IMR-90 (cell line): ENCODE data around the gene MIA2. TPM values are rescaled to one million over a fixed set of nuclear protein-coding genes. Genes with fewer than 3 reads are reported as not detected.
A peak's percentile ranks its signal among the peaks of the same experiment; 100 is the strongest.

Experiments used
- ATAC-seq: fragments of 200-7000 bp; cut with Tn5 transposase; 2 replicates; pipeline ENCODE4 v1.9.1; 2020; ENCODE audit warnings: low read depth, mild to moderate bottlenecking, moderate library complexity
- BruUV-seq: library from RNA; stranded (reverse); fragments of 400-500 nt; replicated peaks from 2 replicates; lab custom pipeline; 2021; lab: Mats Ljungman, UMichigan
- CTCF ChIA-PET: fragments of 300-600 bp; formaldehyde crosslinking; extraction: SDS; loops from one replicate; lab custom pipeline; 2021; ENCODE audit warnings: antibody characterized with exemption; lab: Yijun Ruan, JAX
- POLR2A ChIA-PET: fragments of 300-600 bp; sonication (Branson Sonifier 250); formaldehyde crosslinking; loops from one replicate; lab custom pipeline; 2022; ENCODE audit warnings: antibody characterized with exemption; ENCODE audit not compliant: unreplicated experiment; lab: Charles Lee
- DNase-seq: peaks from one replicate; pipeline ENCODE4 v3.0.0; 2013
- H2AFZ ChIP-seq: replicated peaks from 2 replicates; pipeline ENCODE3; 2013; ENCODE audit warnings: low read length, mild to moderate bottlenecking; ENCODE audit not compliant: poor library complexity
- H2AK5ac ChIP-seq: 2 replicates; pipeline ENCODE4 v1.6.1; 2013; ENCODE audit warnings: low read depth, low read length, inconsistent platforms
- H2AK9ac ChIP-seq: replicated peaks from 2 replicates; pipeline ENCODE3; 2013; ENCODE audit warnings: mild to moderate bottlenecking, low read depth, low read length, moderate library complexity; ENCODE audit not compliant: poor library complexity
- H2BK120ac ChIP-seq: 2 replicates; pipeline ENCODE4 v1.6.1; 2013; ENCODE audit warnings: low read depth, low read length, inconsistent platforms
- H2BK15ac ChIP-seq: 3 replicates; pipeline ENCODE4 v1.6.1; 2013; ENCODE audit warnings: low read depth, low read length, inconsistent platforms
- H2BK20ac ChIP-seq: 2 replicates; pipeline ENCODE4 v1.6.1; 2013; ENCODE audit warnings: low read depth, mild to moderate bottlenecking, inconsistent platforms, low read length, moderate library complexity
- H2BK5ac ChIP-seq: 2 replicates; pipeline ENCODE4 v1.6.1; 2013; ENCODE audit warnings: mild to moderate bottlenecking, low read depth, low read length, inconsistent platforms; ENCODE audit not compliant: poor library complexity, severe bottlenecking
- H3K14ac ChIP-seq: replicated peaks from 2 replicates; pipeline ENCODE4 v1.6.1; 2013; ENCODE audit warnings: low read depth, low read length, inconsistent platforms
- H3K18ac ChIP-seq: 2 replicates; pipeline ENCODE4 v1.6.1; 2013; ENCODE audit warnings: low read depth, low read length, control low read depth
- H3K23ac ChIP-seq: 2 replicates; pipeline ENCODE4 v1.6.1; 2013; ENCODE audit warnings: low read depth, low read length, inconsistent platforms
- H3K27ac ChIP-seq: 2 replicates; pipeline ENCODE4 v1.5.1; 2013; ENCODE audit warnings: mild to moderate bottlenecking, control low read depth, low read length; ENCODE audit not compliant: insufficient read depth
- H3K27me3 ChIP-seq: 2 replicates; pipeline ENCODE4 v1.6.1; 2013; ENCODE audit warnings: low read length; ENCODE audit not compliant: control insufficient read depth, insufficient read depth
- H3K36me3 ChIP-seq: 2 replicates; pipeline ENCODE4 v1.6.1; 2013; ENCODE audit warnings: low read length, mixed read lengths; ENCODE audit not compliant: control insufficient read depth, insufficient read depth
- H3K4ac ChIP-seq: 2 replicates; pipeline ENCODE4 v1.6.1; 2013; ENCODE audit warnings: low read depth, low read length, inconsistent platforms
- H3K4me1 ChIP-seq: 2 replicates; pipeline ENCODE4 v1.6.1; 2013; ENCODE audit warnings: low read length, mixed read lengths; ENCODE audit not compliant: control insufficient read depth, insufficient read depth
- H3K4me2 ChIP-seq: 2 replicates; pipeline ENCODE4 v1.6.1; 2013; ENCODE audit warnings: low read depth, mild to moderate bottlenecking, control low read depth, low read length, moderate library complexity
- H3K4me3 ChIP-seq: 2 replicates; pipeline ENCODE4 v1.5.1; 2013; ENCODE audit warnings: low read depth, mild to moderate bottlenecking, control low read depth, low read length, moderate library complexity; ENCODE audit not compliant: insufficient read depth
- H3K56ac ChIP-seq: 2 replicates; pipeline ENCODE4 v1.6.1; 2013; ENCODE audit warnings: low read length, inconsistent platforms; ENCODE audit not compliant: insufficient read depth; ENCODE audit errors: extremely low read depth
- H3K79me1 ChIP-seq, 2 experiments: 2 replicates each; pipeline ENCODE4 v1.6.1; 2013; ENCODE audit warnings: low read length in 2 of 2, inconsistent platforms in 1 of 2, low read depth in 1 of 2
- H3K9ac ChIP-seq: 2 replicates; pipeline ENCODE4 v1.6.1; 2013; ENCODE audit warnings: low read depth, low read length, control low read depth
- H3K9me1 ChIP-seq: 2 replicates; pipeline ENCODE4 v1.6.1; 2013; ENCODE audit warnings: low read length, inconsistent platforms; ENCODE audit not compliant: insufficient read depth
- H3K9me3 ChIP-seq: 2 replicates; pipeline ENCODE4 v1.6.1; 2013; ENCODE audit warnings: low read length; ENCODE audit not compliant: control insufficient read depth, insufficient read depth
- H4K20me1 ChIP-seq: 2 replicates; pipeline ENCODE4 v1.6.1; 2013; ENCODE audit warnings: low read length, inconsistent platforms; ENCODE audit not compliant: insufficient read depth
- H4K5ac ChIP-seq: 2 replicates; pipeline ENCODE4 v1.6.1; 2013; ENCODE audit warnings: mild to moderate bottlenecking, low read depth, low read length, control low read depth
- H4K8ac ChIP-seq, 2 experiments: 2 replicates each; pipeline ENCODE4 v1.6.1; 2013; ENCODE audit warnings: low read depth in 2 of 2, low read length in 2 of 2, control low read depth in 1 of 2, inconsistent platforms in 1 of 2
- H4K91ac ChIP-seq: 2 replicates; pipeline ENCODE4 v1.6.1; 2013; ENCODE audit warnings: low read depth, low read length, inconsistent platforms; ENCODE audit not compliant: insufficient read depth
- CEBPB ChIP-seq: IDR thresholded peaks from 2 replicates; pipeline ENCODE4 v1.6.1; 2012; ENCODE audit warnings: low read depth, low read length, improper control_type of control experiment
- CTCF ChIP-seq: conservative IDR thresholded peaks from 2 replicates; pipeline ENCODE4 v1.5.1; 2012; ENCODE audit warnings: mild to moderate bottlenecking, low read depth, low read length, improper control_type of control experiment
- ELK1 ChIP-seq: fragments of 150-350 bp; IDR thresholded peaks from 2 replicates; pipeline ENCODE4 v1.6.1; 2016; ENCODE audit warnings: low read depth, mild to moderate bottlenecking, low read length, moderate library complexity, borderline replicate concordance
- NFE2L2 ChIP-seq: fragments of 150-350 bp; IDR thresholded peaks from 2 replicates; pipeline ENCODE4 v1.6.1; 2016; ENCODE audit warnings: low read depth, mild to moderate bottlenecking, low read length
- SMC3 ChIP-seq: fragments of 150-350 bp; IDR thresholded peaks from 2 replicates; pipeline ENCODE4 v1.6.1; 2016; ENCODE audit warnings: low read depth, mild to moderate bottlenecking, antibody characterized with exemption, low read length, moderate library complexity
- WGBS, 2 experiments: methylation state at CpG; one replicate each; pipeline versions ENCODE4 v1.1.5 to v1.1.7; 2013; ENCODE audit warnings: missing lambda C conversion rate in 2 of 2; ENCODE audit not compliant: insufficient read length in 1 of 2; ENCODE audit errors: extremely low coverage in 2 of 2; 5-methylcytosine and 5-hydroxymethylcytosine counted together
- dilution Hi-C: fragments of 300-500 bp; cut with HindIII; formaldehyde crosslinking; loops from one replicate; pipeline ENCODE4 v1.14.3; 2018; ENCODE audit warnings: low sequenced_read_pairs; ENCODE audit not compliant: unreplicated experiment
- in situ Hi-C: fragments of 300-500 bp; cut with MboI; formaldehyde crosslinking; loops from 3 replicates; pipeline ENCODE4 v1.14.3; 2019; ENCODE audit warnings: low sequenced_read_pairs, inconsistent platforms, mixed read lengths
- intact Hi-C: fragments of 100-400 bp; cut with micrococcal nuclease; formaldehyde crosslinking; loops from 2 replicates; pipeline ENCODE4 v1.10.0; 2022
- polyA plus RNA-seq, 3 experiments: library from polyadenylated mRNA; depleted of rRNA; stranded (reverse); fragments of >200 nt; gene quantifications; 2 replicates each; pipeline ENCODE4 v1.2.3, GENCODE V29; 2012; ENCODE audit warnings: low replicate concordance in 1 of 3
- total RNA-seq: library from RNA; depleted of rRNA; stranded (reverse); fragments of >200 nt; gene quantifications from 2 replicates; pipeline ENCODE4 v1.2.3, GENCODE V29; 2012

Gene MIA2
- total and polyA plus RNA-seq, 2 of the 4 experiments (the other 2 are of a cell fraction) = 3.9 to 6.8 TPM

- Histone ChIP-seq H3K79me1 (peaks cover 0 to 4% of the 10 kb centered on the region in 2 experiments; a peak in 1 of 4 replicates), H3K56ac (no peak overlapping the region), H2BK120ac (no peak overlapping the region), H3K36me3 (no peaks in the 10 kb centered on the region; the same call in none of the 2 replicates), H4K20me1 (no peaks in the 10 kb centered on the region), H2AK5ac (no peak overlapping the region), H3K4me2 (no peak overlapping the region), H3K9ac (no peak overlapping the region), H2AK9ac (no peak overlapping the region), H3K27ac (no peak overlapping the region), H4K8ac (no peak overlapping the region), H2BK5ac (no peak overlapping the region), H4K5ac (no peak overlapping the region), H2BK15ac (no peak overlapping the region), H3K9me3 (no peaks in the 10 kb centered on the region), H3K18ac (no peak overlapping the region), H2AFZ (no peak overlapping the region), H3K4ac (no peak overlapping the region), H3K4me1 (peaks cover 3% of the 10 kb centered on the region), H2BK20ac (no peak overlapping the region), H3K23ac (no peak overlapping the region), H3K4me3 (no peak overlapping the region), H3K27me3 (no peaks in the 10 kb centered on the region), H3K9me1 (no peaks in the 10 kb centered on the region), H3K14ac (no peak overlapping the region), H4K91ac (no peak overlapping the region)
- TF ChIP-seq SMC3 = no peak
- no peak for TF ChIP-seq NFE2L2
- TF ChIP-seq ELK1 = no peak
- TF ChIP-seq CEBPB = peak; percentile 69
- TF ChIP-seq CTCF = no peak
- WGBS, 2 experiments = no CpG with 5 or more reads among the region's 1 CpG
- peak; percentile 53 for DNase-seq
- no TSS peak for BruUV-seq
- dilution Hi-C loops = no loop called here
- intact Hi-C loops = no loop called here
- ChIA-PET CTCF (interaction anchor here (0.6 kb wide), 1 partner anchor 158 kb away, joined by 5 read pairs; no protein-coding TSS in a partner anchor), POLR2A (no interaction called here)
- ATAC-seq = peak; percentile 78
- in situ Hi-C loops = no loop called here
Observed at GRCh38 chr14:39320318-39320717, 86.6 kb downstream of the MIA2 start.
